Activated gamma-delta T cell treated with Interleukin-2 at 50 U/mL for 16 hours (primary cell): ENCODE results near the gene FOXP1.

Experiments
- DNase-seq: peaks from one replicate; pipeline ENCODE4 v3.0.0-alpha.2; 2020

FOXP1 gene

DNA sequence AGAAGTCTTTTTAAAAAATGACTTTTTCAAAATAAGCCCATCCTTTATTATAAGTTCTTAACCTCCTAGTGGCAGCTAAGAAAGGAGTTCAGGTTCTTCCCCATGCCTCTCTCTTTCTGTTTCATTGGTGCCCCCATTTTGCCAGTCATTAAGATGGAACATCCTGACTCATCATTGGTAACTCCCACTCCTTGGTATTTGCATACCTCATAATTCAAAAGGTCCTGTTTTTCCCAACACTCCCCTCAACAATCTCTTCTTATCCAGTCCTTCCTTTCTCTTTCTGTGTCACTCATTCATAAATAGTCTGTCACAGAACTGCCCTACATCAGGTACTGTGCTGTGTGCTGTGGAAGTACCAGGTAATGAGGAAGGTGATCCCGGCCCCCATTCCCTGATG is 394.0 kb downstream of the FOXP1 start:
- DNase-seq = no peak

DNA sequence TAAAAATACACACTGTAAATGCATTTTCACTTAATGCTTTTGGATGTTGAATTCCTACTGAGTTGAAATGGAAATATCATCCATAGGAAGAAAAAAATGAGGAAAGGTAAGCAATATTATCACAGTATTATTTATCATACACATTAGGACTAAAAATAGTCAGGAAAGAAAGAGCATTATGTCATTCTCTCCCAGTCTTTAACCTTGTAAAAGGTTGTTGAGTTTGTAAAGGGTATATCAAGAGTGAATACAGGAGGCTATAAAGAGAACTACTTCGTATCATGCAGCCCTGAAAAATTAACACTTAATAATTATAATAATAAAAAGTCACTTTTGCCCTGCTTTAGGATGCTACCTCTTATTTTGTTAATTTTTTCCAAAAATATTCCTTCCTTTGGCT is 395.8 kb downstream of the FOXP1 start:
- DNase-seq = no peak

DNA sequence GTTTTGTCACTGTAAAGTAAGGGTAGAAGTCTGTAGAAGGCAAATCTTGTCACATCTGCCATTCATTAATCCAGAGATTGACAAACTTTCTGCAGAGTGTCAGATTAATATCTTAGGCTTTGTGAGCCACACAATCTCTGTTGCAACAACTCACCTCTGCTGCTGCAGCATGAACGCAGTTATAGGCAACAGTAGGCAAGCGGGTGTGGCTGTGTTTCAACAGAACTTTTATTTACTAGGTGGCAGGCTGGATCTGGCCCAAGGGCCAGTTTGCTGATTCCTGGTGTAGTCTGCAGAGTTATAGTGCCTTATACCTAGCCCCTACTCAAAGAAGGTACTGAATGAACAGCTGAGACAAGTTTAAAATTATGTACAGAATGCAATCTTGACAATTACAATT is 396.7 kb downstream of the FOXP1 start:
- no peak for DNase-seq

DNA sequence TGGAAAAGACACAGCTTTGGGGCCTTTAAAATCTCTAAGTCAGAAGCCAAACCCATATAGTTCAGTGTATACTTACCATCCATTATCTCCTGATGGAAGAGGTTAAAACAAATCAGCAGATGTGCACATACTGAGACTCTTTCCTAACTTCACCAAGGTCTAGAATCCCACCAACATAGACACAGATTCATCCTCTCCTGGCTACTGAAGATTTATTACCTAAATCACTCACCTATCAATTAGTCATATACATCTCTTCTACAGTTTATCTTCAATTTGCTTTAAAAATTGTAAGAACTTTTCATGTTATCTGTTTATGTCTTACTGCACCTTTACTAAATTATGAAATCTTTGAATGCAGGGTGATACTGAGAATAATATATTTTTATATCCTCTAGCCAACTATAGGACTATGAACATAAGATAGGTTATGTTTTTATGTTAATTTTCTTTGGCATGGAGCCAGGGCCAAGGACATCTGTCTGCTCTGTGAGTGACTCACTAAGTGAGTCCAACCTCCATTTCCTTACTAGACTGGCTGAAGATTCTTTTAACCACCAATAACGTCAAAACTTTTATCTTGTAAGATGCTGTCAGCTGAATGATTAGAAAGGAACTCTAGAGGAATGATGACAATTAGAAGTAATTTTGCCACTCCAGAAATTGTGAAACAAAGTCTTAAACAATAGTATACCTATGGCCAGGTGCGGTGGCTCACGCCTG is 397.6 kb downstream of the FOXP1 start:
- DNase-seq = peak; percentile 30

DNA sequence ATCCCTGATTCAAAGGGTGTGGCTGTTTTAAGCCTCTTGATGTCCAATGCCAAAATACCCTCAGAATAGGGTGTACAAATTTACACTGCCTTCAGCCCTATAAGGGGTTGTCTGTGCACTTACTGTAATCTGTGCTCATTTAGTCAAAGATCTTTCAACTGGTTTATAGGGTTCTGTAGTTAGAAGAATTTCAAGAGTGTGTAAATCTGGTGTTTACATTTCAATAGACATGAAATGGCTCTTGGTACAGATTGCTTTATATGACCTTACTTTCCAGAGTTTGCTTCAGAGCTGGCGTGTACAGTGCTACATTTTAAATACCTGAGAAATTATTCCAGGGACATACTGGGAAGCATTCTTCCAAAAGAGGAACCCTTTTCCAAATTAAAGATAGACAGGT is 399.3 kb downstream of the FOXP1 start:
- DNase-seq = no peak

DNA sequence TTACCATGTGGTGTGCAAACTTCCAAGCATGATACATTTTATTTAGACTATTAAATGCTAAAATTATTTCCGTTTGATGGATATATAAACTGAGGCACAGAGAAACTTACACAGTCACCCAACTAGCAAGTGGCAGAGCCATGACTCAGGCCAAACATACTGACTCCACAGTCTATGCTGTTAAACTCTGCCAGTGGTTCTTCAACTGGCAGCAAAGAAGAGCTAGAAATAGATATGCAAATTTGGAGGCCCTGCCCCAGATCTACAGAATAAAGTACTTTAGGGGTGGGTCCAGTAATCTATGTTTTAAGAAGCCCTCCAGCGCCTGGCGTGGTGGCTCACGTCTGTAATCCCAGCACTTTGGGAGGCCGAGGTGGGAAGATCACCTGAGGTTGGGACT is 400.0 kb downstream of the FOXP1 start:
- no peak for DNase-seq

DNA sequence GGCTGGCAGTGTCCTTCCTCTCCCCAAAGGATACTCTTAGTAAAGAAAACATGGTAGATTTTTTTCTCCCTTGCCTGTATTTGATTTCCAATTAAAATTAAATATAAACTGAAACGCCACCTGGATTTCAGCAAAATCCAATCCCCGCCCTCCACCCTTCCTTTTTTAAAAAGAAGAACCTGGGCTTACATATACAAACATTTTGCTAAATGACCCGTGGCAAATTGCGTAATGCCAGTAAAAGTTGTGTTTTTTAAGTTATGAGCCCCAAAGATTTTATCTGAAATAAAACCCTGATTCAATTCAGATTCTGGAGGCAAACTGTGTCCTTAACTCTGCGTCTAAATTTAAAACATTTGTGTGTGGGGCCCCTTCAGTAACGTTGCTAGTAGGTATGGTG is 403.0 kb downstream of the FOXP1 start:
- DNase-seq = no peak

DNA sequence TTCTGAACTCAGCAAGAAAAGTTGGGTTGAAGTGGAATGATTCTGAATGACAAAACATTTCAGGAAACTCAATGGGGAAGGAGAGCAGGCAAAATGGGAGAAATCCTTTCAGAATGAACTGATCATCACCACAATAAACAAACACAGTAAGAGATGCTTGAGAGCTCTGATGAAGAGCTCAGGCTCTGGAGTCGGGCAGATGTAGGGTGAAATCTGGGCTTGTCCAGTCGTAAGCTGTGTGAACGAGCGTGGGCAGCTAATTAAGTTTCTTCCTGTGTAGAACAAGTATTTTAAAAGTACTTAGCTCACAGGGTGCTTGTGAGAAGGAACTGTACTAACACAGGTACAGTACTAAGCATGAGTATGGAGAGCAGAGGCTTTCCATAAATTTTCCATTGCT is 406.2 kb downstream of the FOXP1 start:
- no peak for DNase-seq

DNA sequence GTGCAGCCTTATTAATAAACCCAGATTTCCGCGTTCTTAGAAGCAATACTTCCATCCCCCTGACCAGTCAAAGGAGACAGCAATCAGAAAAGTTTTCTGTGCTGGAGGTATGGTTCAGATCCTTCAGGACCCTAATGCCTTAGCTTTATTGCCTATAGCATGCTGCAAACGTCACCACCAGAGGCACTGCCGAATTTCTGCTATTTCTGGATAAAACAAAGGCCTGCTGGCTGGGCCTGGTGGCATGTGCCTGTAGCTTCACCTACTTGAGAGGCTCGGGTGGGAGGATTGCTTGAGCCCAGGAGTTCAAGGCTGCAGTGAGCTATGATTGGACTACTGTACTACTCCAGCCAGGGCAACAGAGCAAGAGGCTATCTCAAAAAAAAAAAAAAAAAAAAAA is 407.2 kb downstream of the FOXP1 start:
- DNase-seq = no peak

DNA sequence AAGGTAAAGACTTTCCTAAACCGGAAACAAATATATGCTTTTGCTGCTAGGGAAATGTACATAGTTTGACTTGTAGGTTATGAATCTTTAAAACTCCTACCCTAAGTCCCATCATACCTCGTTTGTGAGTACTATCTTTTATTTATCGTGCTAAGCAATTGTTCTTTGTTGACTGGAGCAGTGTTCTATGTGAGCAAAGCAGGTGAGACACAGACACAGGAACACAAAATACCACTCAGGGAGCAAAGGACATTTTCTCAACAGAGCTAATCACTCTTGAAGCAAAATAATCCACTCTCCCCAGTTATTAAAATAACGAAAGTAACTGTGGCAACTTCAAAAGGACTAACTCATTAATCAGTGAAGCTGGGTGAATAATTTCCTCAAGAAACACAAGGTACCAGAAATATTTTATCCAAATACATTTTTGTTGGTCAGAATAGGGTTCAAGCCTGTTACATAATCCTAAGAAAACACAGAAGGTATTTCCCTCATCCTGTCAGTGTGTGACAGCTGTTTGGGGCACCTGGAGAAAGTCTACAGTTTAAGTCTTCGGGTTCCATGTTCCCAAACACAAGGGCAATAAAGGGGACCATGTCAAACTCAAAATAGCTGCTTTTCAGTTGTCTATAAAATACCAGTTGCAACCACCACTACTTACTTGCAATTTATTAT is 407.7 kb downstream of the FOXP1 start:
- DNase-seq = no peak

DNA sequence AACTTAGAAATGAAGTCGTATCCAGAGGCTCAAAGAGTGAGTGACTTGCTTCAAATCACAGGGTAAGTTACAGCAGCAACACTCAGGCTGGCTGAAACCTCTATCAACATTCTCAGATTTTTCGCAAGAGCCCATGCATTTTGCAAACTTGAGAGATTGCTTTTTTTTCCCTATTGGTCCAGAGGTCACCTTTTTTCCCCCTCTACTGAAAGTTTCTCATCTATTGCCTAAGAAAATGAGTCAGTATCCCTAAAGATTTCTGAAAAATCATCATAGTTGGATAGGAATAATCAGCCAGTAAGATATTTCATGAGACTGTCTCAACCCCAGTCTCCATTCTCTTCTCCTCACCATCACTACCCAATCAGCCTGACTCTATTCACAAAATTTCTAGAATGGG is 410.6 kb downstream of the FOXP1 start:
- DNase-seq = no peak

DNA sequence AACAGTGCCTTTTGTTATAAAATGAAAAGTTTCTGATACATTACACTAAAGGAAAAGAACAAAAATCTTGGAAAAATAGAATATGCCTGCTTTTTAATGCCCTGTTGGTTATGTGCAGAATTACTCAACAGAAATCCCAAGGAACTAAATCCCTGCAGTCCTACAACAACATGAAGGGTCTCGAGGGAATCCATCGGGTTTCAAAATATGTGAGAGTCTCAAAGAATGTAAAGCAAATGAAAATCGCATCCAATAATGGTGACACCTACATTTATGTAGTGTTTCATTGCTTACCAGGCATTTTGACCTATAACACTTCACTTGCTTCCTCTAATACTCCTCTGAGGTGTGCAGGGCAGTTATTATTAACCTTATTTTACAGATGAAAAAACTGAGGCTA is 411.3 kb downstream of the FOXP1 start:
- no peak for DNase-seq

DNA sequence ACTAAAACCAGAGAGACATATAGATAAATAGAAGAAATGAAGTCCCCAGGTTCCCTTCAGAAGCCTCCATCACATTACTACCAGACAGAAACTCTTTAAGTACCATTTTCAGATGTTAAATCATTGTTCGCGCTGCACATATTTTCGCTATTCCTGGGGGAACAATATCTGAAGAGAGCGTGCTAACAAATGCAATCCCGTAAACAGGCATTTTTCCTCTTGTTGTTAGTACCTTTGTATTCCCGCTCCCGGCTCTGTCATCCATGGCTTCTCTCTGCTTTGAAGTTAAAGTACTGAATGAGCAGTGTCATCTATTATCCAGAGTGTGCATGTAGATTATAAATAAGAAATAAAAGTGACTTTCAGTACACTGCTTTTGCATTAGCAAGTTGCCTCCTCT is 412.3 kb downstream of the FOXP1 start:
- DNase-seq = no peak

DNA sequence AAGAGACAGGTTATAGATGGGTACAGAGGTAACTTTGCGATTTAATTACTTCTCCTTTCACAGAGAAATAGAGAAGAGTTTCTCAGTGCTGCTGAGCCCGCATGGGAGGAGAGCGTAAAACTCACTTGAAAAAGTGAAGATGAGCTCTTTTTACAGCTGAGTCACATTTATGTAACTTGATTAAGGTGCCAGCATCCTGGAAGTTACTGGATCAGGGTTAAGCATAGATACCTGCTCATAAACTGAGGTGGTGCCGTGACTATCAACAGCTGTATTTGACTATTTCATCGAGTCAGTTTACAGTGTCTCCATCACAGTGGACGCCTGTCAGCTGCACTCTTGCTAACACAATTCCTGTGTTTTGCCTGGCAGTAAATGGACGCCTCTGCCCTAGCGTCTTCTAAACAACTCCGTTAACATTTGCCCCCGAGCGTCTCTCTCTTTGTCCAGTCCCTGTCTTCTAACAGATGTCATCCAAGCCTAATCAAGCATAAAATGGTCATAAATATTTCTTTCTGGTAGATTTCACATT is 414.6 kb downstream of the FOXP1 start:
- DNase-seq = no peak

DNA sequence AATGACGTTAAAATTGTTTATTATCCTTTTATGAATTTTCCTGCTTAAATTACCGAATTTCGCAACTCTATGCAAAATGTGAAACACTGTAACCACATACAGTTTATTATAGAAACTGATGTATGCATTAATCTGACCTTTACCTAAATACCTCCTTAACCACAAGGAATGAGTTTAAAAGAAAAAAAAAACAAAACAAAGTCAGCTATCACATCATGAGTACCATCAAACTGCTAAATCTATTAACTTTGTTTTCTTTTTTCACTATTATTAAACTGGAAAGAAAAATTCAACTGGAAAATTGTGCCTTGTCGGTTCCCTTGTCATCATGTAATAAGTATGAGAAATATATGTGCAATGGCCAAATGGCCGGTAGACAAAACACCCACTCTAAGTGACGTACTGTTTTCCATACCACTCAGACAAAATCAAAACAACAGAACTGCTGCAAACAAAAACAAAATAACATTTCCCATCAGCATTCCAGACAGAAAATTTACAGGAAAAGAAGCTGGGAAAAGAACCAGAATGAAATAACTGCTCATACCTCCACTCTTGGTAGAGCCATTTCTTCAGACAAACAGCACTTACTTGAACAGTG is 415.3 kb downstream of the FOXP1 start:
- no peak for DNase-seq

DNA sequence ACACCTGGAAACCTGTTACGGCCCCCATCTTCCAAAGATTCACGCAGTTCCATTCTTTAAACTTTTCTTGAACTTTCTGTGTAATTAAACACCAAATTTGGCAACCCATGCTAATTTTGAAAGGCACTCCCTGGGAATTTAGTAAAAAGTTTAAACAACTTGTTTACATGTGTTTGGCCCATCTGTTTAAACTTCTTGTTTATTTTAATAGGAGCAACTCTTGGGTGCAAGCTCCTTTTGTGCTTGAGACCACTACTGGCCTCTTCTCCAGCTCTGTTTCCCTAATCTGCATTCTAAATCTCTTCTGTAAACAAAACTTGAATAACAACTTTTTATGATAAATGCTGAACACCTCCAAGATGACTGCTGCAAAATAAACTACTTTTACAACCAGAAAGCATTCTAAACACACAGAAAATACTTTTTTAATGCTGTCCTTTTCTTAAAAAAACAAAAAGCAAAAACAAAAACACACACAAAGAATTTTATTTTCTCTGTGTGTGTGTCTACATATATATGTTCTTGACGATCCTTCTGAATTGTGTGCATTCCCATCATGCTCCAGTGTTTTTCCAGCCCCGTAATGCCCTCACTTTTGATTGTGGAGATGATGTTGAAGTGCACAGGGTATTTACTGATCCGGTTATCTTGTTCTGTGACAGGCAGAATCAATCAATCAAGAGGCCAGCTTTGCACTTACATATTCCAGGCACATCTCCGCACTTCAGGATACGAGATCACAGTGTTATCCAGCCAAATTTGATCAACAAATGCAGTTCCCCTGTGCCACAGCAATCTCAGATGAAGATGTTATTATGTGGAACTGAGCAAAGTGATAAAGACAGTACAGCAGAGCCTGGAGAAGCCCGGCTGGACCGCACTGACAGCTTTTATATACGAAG is 416.9 kb downstream of the FOXP1 start:
- DNase-seq = no peak

DNA sequence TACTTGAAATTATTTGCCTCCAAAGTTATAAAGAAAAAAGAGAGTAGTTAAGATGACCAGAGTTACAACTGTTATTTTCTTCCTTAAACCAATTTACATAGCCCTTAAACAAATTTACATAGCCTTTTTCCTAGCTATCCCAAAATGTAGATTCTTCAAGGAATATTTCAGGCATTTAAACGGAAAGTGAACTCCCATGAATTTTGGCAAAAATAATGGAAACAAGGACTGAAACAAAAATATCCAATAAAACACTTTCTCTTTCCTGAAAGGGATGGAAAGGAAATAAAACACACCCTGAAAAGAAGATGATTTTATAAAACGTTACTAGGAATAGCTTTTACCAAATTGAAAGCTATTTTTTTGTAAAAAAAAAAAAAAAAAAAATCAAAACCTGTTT is 418.6 kb downstream of the FOXP1 start:
- no peak for DNase-seq

DNA sequence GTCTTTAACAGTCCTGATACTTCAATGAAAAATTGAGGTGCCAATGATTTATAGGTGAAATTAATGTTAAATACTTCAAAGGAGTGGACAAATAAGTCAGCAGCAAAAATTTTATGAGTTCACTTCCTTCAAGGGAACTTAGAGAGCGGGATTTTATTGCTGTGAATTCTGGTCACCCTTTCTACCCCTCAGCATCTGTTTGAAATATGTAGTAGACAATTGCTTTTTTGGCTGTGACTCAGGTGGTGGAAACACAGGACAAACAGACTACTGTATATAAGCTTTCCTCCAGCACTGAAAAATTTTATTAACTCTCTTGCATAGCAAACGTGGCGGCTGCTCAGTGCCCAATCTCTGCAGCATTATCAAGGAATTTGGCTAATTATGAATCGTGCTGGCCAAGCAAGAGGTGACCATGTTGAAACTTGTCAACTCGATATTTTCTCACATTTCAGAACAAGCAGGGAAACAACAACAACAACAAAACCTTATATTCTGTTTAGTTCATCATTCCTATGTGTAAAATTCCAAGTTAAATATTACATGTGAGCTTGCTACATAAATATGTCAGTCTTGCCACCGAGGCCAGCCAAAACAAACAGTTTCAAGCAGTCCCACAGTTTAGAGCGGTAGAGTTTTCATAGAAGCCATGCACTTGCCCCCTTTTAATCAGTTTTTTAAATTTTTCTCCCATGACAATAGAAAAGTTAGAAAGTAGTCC is 420.2 kb downstream of the FOXP1 start:
- no peak for DNase-seq

DNA sequence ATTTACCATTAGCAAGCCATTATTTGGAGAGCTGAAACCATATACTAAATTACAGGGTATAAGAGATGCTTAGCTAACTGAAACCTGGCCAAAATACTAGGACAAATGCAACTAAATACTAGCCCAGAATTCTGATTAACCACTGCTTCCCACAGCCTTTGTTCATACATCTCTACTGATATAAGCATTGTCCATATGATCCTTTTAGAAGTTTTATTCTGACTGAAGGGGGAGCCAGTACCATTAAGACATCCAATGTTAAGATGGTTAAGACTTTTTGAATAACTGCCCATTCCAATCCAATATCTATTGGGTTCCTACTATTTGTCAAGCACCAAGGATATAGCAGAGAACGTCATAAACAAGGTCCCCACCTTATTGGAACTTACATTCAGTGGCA is 421.3 kb downstream of the FOXP1 start:
- DNase-seq = no peak

DNA sequence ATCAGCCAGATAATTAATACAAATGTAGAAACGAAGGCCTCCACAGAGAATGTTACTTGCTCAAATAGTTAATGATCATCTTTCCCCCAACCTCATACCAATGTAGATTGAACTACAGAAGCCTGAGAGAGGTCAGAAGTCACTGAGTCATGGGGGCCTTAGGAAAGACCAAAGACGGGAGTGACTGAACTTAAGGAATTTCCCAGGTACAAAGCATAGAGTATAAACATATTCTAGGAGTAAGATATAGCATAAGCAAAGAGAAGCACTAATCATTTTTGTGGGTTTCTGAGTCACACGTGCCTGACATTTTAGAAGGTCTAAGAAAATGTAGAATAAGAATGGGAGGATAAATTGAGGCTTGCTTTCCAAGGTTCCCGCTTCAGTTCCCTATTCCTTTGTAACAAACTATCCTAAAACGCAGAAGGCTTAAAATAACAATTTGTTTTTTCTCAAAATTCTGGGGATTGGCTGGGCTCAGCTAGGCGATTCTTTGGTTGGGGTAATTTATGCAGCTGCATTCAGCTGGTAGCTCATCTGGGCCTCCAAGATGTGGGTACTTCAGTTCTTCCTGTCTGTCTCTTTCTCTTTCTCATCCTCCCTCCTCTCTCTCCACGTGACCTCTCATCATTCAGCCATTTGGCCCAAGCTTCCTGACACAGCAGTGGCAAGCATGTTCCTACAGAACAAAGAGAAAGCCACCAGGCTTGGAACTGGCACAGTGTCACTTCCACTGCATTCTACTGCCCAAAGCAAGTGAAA is 422.6 kb downstream of the FOXP1 start:
- no peak for DNase-seq

DNA sequence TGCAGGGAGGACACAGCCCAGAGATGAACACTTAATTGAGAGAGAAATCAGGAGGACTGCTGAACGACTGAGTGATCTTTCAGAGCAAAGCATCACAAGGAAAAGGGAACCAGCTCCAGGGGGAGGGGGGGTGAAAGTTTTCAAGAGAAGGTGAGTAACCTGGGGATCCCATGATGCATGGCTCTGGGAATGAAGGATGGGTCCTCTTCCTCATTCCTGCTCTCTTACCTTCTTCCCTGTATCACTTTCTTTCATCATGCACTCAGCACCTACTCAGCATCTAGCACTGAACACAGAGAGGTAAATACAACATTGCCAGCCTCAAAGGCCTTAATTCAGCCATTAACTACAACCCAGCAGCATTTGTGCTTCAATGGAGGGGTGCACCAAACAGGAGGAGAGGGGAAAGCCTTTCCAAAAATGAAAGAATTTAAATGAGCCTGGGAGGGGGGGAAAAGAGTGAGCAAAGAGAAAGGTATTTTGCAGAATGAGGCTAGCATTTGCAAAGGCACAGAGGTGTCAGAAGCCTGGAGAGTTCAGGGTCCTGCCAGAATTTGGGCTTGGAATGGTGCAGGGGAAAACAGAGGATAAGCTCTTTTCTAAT is 427.4 kb downstream of the FOXP1 start:
- DNase-seq = no peak
